T-helper 2 cell treated with Interferon-gamma antibody and Interleukin-4, amounts not matched to agents 100 ng/mL and 5 ng/mL, for 36 hours (primary cell): ENCODE results near the gene HSDL1. TPM values are rescaled to one million over a fixed set of nuclear protein-coding genes. Genes with fewer than 3 reads are reported as not detected.

ENCODE experiments used
- intact Hi-C: fragments of 100-400 bp; cut with micrococcal nuclease; formaldehyde crosslinking; loops from one replicate; pipeline ENCODE4 v1.15.1; 2023
- total RNA-seq: library from RNA; stranded (reverse); gene quantifications from 2 replicates; pipeline ENCODE4 v1.2.3, GENCODE V29; 2022

The HSDL1 gene
- 11.5 and 13.3 TPM in 2 replicates for total RNA-seq

DNA sequence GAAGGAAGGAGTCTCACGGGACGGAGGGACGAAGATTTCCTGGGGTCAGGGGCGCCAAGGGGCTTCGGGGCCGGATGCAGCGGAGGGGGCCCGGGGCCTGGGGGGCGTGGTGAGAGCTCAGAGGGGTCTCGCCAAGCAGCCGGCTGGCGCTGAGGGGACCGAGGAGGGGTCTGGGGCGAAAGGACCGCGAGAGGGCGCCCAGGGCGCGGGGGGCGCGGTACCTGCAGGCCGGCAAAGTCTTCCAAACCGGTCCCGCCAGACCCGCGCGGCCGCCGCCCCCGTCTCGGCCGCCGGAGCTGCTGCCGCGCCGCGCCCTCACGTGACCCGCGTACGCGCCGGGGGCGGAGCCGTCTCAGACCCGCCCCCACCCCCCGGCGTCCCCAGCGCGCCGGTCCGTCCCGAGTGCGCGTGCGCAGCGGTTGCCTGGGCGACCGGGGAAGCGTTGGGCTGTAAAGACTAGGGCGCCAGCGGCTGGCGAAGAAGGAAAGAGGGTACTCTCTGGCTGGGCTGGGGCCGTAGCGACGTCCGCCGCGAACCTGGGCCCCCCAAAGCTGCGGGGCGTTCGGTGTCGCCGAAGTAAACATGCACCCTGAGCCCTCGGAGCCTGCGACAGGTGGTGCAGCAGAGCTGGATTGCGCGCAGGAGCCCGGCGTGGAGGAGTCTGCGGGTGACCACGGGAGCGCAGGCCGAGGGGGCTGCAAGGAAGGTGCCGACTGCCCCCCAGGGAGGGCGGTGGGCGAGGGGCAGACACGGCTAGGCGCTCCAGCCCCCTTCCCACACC lies at the start of gene HSDL1, which contains the start of gene DNAAF1:
HSDL1 (minus strand) TSS at position 319 of the 781 bp plus-strand sequence. CDS start 13,856 bp downstream, outside the sequence.
DNAAF1 (plus strand) TSS at position 450 of the 781 bp plus-strand sequence; CDS start at position 583, 133 bp downstream.
- intact Hi-C loops, result loop anchor here (1.0 to 2.0 kb wide), 4 partner anchors 29 to 61 kb away; partner anchors contain the start of genes MBTPS1 and TAF1C

DNA sequence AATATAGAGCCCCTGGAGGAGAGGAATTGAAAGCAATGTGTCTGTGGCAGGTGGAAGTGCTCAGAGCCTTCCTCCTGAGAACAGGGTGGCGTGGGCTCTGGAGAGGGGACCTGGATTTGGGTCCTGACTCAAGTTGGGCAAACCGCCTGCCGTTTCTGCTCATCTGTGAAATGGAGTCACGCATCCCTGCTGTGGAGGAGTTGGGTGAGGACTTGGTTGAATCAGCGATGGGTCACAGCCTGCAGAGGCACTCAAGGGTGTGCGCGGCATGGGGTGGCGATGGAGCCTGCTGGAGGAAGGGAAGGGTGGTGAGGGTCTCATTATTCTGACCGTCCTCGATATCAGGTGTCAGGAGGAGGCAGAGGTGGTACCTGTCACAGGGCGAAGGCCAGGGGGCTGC lies 49.0 kb upstream of the HSDL1 start:
- intact Hi-C loops, result no loop called here

DNA sequence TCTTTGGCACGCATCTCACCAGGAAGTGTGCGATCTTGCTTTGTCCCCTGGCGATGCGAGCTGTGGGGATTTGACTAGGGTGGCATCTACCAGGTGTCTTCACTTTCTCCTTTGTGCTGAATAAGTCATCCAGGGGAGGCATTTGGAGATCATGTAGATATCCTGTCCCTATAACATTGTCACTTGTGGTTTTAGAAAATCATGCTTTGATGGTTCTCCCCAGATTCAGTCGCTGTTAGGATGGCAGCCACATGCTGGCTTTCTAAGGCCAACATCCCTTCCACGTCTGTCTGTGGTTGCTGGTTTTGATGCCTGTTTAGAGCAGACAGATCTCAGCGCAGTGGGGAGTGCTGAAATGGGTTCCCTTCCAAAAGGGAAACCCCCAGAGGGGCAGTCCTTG lies 48.5 kb upstream of the HSDL1 start:
- intact Hi-C loops, result no loop called here

DNA sequence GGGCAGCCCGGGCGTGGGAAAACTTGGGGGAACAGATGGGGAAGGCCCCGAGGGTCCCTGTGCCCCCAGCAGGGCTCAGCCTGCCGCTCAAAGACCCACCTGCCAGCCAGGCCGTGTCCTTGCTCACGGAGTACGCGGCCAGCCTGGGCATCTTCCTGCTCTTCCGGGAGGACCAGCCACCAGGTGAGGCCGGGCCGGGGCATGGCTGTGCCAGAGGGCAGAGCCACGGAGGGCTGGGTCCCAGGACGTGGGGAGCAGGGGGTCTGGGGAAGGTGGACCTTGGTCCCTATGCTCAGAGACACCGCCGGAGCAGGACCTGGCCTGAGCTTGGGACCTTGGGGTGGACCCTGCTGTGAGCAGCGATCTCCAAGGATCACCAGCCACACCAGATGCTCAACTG lies 46.5 kb upstream of the HSDL1 start:
- intact Hi-C loops, result no loop called here

DNA sequence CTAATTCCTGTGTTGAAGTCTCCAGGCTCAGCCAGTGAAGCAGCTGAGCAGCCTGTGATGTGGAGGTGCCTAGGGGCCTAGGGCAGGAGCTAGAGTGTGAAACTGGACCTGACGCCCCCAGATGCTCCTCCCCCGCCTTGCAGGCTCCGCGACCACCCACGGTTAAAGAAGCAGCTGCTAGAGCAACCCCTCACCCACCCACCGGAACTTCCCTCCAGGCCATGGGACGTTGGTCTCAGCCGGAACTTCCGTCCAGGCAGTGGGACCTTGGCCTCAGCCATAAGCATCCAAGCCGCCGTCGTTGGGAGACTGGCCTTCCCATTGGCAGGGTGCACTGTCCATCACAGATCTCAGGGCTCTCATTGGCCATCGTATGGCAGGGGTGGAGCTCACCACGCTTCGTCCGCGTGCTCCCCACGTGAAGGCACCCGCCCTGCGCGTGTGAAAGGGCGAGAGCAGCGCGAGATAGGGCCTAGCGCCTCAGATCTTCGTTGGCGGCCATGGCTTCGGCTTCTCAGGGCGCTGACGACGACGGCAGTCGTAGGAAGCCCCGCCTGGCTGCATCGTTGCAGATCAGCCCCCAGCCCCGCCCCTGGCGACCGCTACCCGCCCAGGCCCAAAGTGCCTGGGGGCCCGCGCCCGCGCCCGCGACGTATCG lies 45.9 kb upstream of the HSDL1 start, which contains the start of gene ADAD2:
ADAD2 (plus strand) TSS at position 427 of the 658 bp plus-strand sequence; CDS start at position 501, 74 bp downstream.
- intact Hi-C loops, result no loop called here

DNA sequence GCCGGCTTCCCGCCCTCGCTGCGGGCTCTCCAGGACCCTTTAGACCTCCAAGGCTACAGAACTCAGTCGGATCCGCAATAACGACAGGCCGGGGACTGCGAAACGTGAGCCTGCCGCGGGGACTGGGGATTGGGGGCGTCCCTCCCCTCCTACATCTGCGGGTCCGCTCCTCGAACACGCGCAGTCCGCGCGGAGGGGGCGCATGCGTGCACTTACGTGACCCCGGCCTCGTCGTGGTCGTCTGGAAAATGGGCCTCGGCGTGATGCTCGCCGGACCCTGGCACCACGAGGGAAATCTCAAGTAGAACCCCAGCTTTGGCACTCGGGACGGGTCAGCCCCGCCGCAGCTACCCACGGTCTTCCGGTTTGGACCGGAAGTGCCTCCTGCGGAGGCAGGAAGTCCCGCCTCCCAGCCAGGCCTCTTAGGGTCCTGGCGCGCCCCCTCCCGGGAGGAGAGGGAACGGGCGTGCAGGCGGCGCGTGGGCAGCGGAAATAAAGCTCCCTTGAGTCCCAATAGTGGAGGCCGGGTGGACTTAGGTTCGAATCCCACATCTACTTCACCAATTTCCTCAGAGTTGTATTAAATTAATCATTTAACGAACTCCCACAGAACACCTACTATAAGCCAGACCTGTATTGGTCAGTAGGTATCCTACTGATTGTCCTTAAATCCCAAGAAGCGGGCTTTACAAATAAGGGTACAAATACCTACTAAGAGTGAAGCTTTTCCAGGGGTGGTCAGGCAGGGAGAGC lies 41.9 kb upstream of the HSDL1 start, which contains the start of gene TAF1C:
TAF1C (minus strand) TSS at position 373 of the 753 bp plus-strand sequence. CDS start 2,069 bp downstream, outside the sequence.
- intact Hi-C loops, result loop anchor here (1.0 to 5.0 kb wide), 5 partner anchors 42 to 230 kb away; partner anchors contain the start of genes DNAAF1, HSDL1 and MBTPS1

DNA sequence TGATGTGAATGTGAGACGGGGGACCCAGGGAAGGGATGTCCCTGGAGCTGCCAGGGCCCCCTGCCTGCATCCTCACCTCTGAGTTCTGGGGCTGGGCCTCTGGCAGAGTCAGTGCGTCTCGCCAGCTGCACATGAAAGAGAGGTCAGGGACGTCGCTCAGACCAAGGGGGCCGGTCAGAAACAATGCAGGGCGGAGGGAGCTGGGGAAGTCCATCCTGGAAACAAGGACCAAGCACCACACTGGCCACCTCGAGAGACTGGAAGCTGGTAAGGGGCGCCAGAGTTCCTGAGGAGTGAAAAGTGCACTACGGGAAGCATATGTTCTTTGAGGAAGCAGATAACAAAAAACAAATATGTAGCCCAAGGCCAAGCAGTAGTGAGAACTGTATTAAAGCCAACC lies 39.8 kb upstream of the HSDL1 start:
- intact Hi-C loops, result loop anchor here (5.0 kb wide), 1 partner anchor 227 kb away; no protein-coding TSS in a partner anchor

DNA sequence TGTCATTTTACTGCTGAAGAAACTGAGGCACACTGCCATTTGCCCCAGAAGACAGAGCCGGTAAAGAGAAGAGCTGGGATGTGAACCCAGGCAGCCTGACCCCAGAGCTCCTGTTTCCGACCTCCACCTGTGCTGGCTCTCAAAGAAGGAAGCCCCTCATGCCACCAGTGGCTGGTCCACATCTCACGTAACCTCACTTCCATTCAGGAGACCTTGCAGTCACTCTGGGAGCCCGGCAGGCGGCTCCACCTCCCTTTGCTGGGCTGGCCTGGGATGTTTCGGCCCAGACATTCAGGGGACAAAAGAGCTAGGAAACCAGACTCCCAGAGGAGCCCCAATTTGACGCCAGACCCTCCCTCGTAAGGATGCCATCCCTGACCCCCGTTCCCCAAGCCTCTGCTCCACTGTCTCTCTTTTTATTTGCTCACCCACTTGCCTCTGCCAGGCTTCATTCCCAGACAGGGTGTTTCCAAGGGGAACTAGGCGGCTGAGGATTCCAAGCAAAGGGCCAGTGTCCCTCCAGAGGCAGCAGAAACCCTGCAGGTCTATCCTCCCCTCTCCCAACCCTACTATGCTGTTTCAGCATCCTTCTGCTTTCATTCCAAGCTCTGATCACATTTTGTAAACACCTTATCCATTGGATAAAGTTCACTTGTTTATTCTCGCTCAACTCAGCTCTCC lies 39.1 kb upstream of the HSDL1 start:
- intact Hi-C loops, result no loop called here

DNA sequence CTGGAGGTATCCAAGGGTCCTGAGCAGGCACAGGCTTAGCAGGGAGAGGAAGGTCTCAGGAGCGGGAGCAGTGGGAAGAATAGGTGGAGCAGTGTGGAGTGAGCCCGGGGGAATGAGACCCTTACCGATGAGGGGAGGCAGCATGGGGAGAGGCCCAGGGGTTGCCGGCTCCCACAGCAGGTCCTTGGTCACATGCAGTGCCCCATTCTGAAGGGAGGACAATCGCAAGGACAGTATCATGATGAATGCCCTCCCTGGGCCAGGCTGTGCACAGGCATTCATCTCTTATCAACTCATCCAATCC lies 38.5 kb upstream of the HSDL1 start:
- intact Hi-C loops, result no loop called here

DNA sequence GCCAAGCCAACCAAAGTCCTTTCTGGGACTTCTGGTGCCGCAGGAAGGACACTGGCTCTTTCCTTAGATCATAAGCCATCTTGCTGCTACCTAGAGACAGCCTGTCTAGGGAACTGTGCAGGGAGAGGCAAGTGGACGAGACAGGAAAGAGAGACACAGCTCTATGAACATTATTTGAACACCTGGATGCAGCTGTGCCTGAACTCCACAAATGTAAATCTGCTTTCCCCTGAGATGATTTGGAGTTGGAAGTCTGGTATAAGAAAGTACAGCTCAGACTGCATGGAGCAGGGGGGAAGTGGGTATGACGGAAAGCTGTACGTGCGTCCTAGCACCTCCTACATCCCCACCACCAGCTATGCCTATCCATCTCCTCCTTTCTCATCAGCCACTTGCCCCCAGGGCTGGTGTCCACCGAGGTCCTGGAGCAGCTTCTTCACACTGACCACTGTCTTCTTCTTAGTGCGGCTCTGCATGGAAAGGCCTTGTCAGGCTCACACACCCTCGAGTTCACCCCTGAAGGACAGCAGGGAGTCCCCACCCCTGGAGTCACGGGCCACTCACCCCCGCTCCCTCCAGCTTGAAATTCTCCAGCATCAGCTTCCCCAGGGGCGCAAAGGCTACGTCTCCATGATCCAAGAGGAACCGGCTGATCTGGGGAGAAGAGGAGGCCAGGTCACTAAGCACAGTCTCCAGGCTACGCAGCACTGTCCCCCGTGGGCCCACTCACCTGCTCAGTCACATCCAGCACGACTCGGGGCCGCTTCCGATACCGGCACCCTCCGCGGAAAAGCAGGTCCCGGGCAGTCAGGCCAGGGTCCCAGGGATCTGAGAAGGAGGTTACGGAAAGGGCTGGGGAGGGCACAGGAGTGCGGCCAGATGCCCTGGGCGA lies 37.9 kb upstream of the HSDL1 start:
- intact Hi-C loops, result no loop called here

DNA sequence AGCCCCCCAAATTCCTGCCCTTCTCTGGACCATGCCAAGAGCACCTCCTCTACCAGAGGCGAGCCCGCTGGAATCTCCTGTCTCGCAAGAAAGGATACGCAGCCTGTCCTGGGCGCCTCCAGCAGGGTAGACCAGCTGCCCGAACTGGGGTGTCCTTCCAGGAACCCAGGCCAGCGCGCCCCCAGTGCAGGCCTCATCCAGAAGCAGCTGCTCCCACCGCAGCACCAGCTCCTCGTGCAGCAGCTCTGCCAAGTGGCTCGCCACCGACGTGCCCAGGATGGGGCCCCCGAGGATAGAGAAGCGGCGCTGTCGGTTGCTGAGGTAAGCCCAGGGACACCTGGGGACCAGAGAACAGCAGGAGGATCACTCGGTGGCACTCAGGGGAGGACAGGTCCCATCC lies 37.1 kb upstream of the HSDL1 start:
- intact Hi-C loops, result no loop called here

DNA sequence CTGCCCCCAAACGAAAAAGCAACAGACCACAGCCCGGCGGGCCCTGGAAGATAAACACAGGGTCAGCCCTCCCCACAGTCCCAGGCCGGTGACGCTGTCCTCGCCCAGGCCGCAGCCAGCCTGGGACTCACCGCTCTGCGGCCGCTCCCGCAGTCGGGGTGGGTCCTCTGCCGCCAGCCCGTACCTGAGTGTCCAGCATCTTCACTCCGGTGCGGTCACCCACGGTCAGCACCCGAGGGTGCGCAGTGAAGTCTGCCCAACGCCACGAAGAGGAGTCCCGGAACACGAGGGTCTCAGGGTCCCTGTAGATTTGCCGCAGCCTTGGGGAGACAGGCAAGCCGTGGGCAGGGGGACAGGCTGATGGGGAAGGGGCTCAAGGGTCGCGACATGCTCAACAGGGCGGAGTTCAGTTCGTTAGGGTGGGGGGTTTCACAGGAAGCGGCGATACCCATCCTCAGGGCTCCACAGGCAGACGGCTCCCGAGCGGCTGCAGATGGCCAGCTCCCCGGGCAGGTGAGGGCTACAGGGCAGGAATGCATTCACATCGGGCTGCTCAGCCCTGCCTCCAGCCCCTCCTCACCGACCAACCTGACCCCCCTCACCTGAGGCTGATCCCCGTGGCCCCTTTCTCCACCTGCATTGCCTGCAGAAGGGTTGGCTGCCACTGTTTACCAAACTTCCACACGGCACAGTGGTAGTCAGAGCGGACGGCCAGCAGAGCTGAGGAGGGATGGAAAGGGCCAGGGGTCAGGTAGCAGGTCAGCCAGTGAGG lies 36.4 kb upstream of the HSDL1 start:
- intact Hi-C loops, result no loop called here

DNA sequence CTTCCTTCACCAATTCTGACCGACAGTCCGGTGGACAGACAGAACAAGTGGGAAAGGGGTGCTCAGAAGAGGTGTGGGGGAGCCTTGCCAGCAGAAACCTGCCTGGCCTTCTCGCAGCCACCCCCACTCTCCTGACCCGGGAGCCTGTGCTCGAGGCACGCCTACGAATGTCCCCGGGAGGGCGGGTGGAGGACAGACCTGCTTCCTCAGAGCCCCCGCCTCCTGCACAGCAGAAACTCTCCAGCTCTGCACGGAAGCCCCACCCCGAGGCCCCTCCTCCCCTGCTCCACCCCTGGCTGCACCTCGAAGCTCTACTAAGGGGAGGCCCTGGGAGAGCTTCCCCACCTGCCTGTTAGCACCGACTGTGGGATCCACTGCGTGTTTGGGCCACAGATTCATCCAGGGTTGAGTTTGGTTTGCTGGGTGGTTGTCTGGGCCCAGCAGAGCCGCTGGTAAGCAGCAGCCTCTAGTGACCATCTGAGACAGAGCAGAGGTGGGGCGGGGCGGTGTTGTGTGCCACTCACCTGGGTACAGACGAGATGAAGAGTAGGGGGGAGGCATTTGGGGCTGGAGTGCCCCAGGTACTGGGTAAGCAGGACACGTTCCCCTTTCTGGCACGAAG lies 35.7 kb upstream of the HSDL1 start:
- intact Hi-C loops, result no loop called here

DNA sequence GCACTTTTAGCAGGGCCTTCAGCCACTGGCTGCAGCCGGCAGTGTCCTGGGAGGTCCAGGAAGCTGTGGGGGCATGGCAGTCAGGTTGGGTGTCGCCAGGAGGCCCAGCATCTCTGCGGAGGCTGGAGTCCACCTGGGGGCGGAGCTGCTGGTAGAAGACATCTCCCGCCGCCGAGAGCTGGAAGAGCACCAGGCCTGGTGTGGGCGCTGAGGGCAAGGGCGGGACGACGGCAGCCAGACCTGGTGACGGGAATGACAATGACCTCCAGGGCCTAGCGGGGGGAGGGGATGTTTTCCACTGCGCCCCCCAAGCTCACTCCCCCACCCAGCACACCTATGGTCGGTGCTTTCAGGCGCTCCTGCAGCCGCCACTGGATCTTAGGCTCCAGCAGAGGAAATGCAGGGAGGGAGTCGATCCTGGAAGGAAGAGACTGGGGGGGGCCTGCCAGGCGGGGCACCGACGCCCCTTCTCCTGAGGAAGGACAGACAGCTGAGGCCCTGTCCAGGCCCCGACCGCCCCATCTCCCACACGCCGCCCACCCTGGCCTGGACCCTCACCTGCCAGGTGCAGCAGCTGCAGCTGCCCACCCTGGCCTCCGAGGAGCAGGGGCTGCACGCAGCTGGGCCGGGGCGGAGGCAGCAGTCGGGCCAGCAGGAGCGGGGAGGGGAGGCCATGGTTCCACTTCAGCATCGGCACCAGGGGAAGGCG lies 34.8 kb upstream of the HSDL1 start:
- intact Hi-C loops, result no loop called here

DNA sequence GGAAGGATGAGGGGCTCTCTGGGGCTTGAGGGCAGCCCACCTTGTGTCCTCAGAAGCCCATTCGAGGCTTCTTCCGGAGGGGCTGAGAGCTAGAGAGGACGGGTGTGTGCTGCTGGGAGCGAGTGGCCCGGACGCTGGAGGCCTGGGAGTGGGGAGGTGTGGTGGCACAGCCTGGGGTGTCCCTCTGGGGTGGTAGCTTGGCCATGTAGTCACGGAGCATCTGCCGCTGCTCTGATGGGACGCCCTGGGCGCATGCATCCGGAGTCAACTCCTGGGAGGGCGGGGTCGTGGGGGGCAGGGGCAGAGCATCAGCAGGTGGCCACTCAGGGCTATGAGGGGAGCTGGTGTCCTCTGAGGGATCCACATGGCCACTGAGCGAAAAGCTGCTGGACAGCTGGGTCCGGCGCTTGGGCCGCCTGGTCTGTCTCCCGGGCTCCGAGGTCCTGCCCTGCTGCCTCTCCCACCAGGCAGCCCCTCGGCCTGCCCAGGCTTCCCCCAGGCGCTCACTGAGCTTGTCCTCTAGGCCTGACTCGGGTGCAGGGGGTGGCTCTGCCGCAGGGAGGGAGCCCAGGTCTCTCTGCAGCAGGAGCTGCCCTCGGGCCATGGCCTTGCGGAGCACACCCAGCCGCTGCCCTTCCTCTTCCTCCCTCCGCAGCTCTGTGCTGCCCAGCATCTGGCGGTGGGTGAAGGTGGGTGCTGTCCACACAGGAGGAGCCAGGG lies 34.1 kb upstream of the HSDL1 start:
- intact Hi-C loops, result no loop called here

DNA sequence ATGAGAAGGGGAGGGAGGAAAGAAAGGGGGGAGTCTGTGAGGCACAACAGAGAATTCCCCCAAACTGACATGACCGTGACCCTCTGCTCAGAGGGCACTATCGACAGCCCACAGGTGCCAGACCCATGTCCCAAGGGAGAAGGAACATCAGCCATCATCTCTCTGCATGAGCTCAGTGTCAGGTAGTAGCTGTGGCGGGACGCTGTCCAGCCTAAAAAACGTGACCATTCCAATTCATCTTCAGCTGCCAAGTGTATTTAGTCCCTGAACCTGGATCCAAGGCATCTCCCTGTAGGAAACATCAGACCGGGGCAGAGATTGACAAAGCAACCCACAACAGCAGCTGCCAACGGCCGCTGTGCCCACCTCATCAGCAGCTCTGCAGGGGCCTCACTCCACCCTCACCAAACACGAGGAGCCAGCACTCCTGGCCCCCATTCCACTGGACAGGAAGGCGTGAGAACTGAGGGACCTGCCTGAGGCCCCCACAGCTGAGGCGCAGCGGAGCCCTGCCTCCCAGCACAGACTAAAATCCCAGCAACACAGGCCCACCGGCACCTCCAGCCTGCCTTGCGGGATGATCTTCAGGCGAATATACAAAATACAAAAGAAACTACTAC lies 33.3 kb upstream of the HSDL1 start:
- intact Hi-C loops, result no loop called here

DNA sequence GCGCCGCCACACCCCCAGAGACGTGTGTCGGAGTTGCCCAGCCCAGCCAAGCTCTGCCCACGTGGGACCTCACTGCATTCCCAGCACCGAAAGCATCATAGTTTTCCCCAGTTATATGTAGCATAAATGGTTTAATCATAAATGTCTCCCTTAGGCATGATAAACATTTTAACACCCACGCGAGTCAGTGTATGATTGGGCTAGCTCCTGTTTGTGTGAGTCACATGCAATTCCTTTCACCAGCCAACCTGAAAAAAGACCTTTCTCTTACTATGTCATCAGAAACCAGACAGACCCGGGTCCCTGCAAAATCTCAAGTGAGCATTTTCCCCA lies 32.7 kb upstream of the HSDL1 start:
- intact Hi-C loops, result no loop called here
